H1 (cell line): ENCODE measurements around the gene PTPN2.

Source experiments
- CTCF ChIP-seq, 3 experiments: IDR thresholded peaks; 1 replicate in 2 of 3; 2 replicates in 1 of 3; pipeline versions ENCODE4 v1.5.1 to v1.6.1; 2011; ENCODE audit warnings: low read length in 3 of 3, mild to moderate bottlenecking in 3 of 3, inconsistent platforms in 2 of 3, low read depth in 1 of 3, moderate library complexity in 1 of 3; ENCODE audit not compliant: insufficient read depth in 1 of 3; ENCODE audit errors: control extremely low read depth in 1 of 3
- EP300 ChIP-seq, 2 experiments: IDR thresholded peaks; 1 replicate in 1 of 2; 2 replicates in 1 of 2; pipeline ENCODE4 v1.6.1; 2011 to 2012; ENCODE audit warnings: low read depth in 2 of 2, low read length in 2 of 2, mild to moderate bottlenecking in 2 of 2, borderline replicate concordance in 1 of 2, inconsistent platforms in 1 of 2, moderate library complexity in 1 of 2
- EZH2 ChIP-seq: fragments of 200-600 bp; sonication (generic); IDR thresholded peaks from 2 replicates; pipeline ENCODE4 v1.7.1; 2012; ENCODE audit warnings: low read depth, mild to moderate bottlenecking, moderate library complexity, low read length, inconsistent platforms; ENCODE audit not compliant: severe bottlenecking
- SAP30 ChIP-seq: fragments of 300-600 bp; sonication (generic); IDR thresholded peaks from 2 replicates; pipeline ENCODE4 v1.7.1; 2012; ENCODE audit warnings: low read length, moderate library complexity, mild to moderate bottlenecking, inconsistent platforms; ENCODE audit not compliant: insufficient read depth, insufficient replicate concordance
- SP1 ChIP-seq: IDR thresholded peaks from 2 replicates; pipeline ENCODE4 v1.6.1; 2011; ENCODE audit warnings: low read depth, low read length
- TAF1 ChIP-seq: IDR thresholded peaks from 2 replicates; pipeline ENCODE4 v1.6.1; 2011; ENCODE audit warnings: mild to moderate bottlenecking, low read depth, low read length
- TEAD4 ChIP-seq: IDR thresholded peaks from 2 replicates; pipeline ENCODE4 v1.6.1; 2012; ENCODE audit warnings: low read depth, low read length, inconsistent platforms, mixed read lengths
- ZNF274 ChIP-seq: IDR thresholded peaks from 2 replicates; pipeline ENCODE4 v1.7.0; 2012; ENCODE audit warnings: low read length, borderline replicate concordance; ENCODE audit errors: extremely low read depth

GRCh38 chr18:12748671-12749070 is 135.4 kb downstream of the PTPN2 start:
- TF ChIP-seq CTCF (IDR thresholded peaks at IDR 0.05; ENCODE audit: control extremely low read depth in 1 of 3, insufficient read depth in 1 of 3, low read depth in 1 of 3, low read length in 3 of 3): no peak
- no peak for TF ChIP-seq SAP30
- TF ChIP-seq EZH2: no peak
- no peak for TF ChIP-seq TEAD4
- TF ChIP-seq SP1: no peak
- TF ChIP-seq ZNF274: no peak
- no peak for TF ChIP-seq TAF1
- TF ChIP-seq EP300 (IDR thresholded peaks at IDR 0.05; ENCODE audit: borderline replicate concordance in 1 of 2, low read depth in 2 of 2, low read length in 2 of 2): no peak
